RWPE2 (cell line): ENCODE results near the gene SLC26A3.
A peak's percentile ranks its signal among the peaks of the same experiment; 100 is the strongest.

Source experiments
- ATAC-seq: fragments of 200-7000 bp; cut with Tn5 transposase; 3 replicates; pipeline ENCODE4 v1.9.1; 2021; ENCODE audit warnings: low read depth
- DNase-seq: peaks from one replicate; pipeline ENCODE4 v3.0.0-alpha.2; 2020; ENCODE audit warnings: low spot score
- H3K27ac ChIP-seq: fragments of 450-650 bp; 2 replicates; pipeline ENCODE4 v1.5.1; 2017; ENCODE audit warnings: mild to moderate bottlenecking; ENCODE audit not compliant: poor library complexity, severe bottlenecking
- H3K27me3 ChIP-seq: fragments of 250-450 bp; sonication (Bioruptor Pico); 2 replicates; pipeline ENCODE4 v1.5.1; 2021; ENCODE audit warnings: mild to moderate bottlenecking, moderate library complexity; ENCODE audit not compliant: insufficient read depth, poor library complexity, severe bottlenecking
- H3K36me3 ChIP-seq: fragments of 250-450 bp; sonication (Bioruptor Pico); 2 replicates; pipeline ENCODE4 v1.5.1; 2020; ENCODE audit warnings: low read depth, mild to moderate bottlenecking, moderate library complexity
- H3K4me1 ChIP-seq: fragments of 250-450 bp; sonication (Bioruptor Pico); 2 replicates; pipeline ENCODE4 v1.5.1; 2021; ENCODE audit warnings: mild to moderate bottlenecking, moderate library complexity; ENCODE audit not compliant: insufficient read depth, poor library complexity, severe bottlenecking
- H3K4me3 ChIP-seq: fragments of 250-450 bp; sonication (Bioruptor Pico); 2 replicates; pipeline ENCODE4 v1.5.1; 2021; ENCODE audit warnings: mild to moderate bottlenecking, moderate library complexity; ENCODE audit not compliant: severe bottlenecking
- H3K9me3 ChIP-seq: fragments of 250-450 bp; sonication (Bioruptor Pico); 2 replicates; pipeline ENCODE4 v1.5.1; 2021; ENCODE audit warnings: mild to moderate bottlenecking, moderate library complexity; ENCODE audit not compliant: severe bottlenecking
- TF ChIP-seq, protein P1 (sequence below): fragments of 450-650 bp; IDR thresholded peaks from one replicate; pipeline ENCODE4 v1.5.1; 2017; ENCODE audit warnings: mild to moderate bottlenecking, moderate library complexity; ENCODE audit not compliant: poor library complexity, severe bottlenecking

Gene SLC26A3

DNA sequence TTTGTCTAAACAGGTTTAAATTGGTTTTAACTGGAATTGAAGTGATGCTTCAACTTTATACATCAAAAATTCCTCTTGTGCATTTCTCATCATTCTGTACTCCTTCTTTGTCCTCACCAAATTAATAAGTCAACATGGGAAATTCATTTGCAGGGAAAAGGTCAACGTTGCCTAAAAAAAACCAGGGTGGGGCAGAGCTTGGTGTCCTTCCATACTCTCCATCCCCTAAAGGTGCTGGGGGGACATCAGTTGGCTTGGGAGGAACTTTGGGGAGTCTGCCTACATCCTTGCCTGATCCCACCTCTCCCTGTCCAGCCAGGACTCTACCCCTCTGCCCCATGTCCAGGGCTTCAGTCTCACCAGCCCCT, 34.1 kb upstream of the SLC26A3 start:
- H3K27ac ChIP-seq = no peak overlapping the region
- H3K9me3 ChIP-seq = no peaks in the 10 kb centered on the region
- H3K27me3 ChIP-seq = peaks cover 2% of the 10 kb centered on the region
- H3K4me3 ChIP-seq = no peak overlapping the region
- no peak for DNase-seq
- H3K4me1 ChIP-seq = no peaks in the 10 kb centered on the region
- no peaks in the 10 kb centered on the region for H3K36me3 ChIP-seq
- TF ChIP-seq, protein P1, sequence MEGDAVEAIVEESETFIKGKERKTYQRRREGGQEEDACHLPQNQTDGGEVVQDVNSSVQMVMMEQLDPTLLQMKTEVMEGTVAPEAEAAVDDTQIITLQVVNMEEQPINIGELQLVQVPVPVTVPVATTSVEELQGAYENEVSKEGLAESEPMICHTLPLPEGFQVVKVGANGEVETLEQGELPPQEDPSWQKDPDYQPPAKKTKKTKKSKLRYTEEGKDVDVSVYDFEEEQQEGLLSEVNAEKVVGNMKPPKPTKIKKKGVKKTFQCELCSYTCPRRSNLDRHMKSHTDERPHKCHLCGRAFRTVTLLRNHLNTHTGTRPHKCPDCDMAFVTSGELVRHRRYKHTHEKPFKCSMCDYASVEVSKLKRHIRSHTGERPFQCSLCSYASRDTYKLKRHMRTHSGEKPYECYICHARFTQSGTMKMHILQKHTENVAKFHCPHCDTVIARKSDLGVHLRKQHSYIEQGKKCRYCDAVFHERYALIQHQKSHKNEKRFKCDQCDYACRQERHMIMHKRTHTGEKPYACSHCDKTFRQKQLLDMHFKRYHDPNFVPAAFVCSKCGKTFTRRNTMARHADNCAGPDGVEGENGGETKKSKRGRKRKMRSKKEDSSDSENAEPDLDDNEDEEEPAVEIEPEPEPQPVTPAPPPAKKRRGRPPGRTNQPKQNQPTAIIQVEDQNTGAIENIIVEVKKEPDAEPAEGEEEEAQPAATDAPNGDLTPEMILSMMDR = no peak
- no peak for ATAC-seq

DNA sequence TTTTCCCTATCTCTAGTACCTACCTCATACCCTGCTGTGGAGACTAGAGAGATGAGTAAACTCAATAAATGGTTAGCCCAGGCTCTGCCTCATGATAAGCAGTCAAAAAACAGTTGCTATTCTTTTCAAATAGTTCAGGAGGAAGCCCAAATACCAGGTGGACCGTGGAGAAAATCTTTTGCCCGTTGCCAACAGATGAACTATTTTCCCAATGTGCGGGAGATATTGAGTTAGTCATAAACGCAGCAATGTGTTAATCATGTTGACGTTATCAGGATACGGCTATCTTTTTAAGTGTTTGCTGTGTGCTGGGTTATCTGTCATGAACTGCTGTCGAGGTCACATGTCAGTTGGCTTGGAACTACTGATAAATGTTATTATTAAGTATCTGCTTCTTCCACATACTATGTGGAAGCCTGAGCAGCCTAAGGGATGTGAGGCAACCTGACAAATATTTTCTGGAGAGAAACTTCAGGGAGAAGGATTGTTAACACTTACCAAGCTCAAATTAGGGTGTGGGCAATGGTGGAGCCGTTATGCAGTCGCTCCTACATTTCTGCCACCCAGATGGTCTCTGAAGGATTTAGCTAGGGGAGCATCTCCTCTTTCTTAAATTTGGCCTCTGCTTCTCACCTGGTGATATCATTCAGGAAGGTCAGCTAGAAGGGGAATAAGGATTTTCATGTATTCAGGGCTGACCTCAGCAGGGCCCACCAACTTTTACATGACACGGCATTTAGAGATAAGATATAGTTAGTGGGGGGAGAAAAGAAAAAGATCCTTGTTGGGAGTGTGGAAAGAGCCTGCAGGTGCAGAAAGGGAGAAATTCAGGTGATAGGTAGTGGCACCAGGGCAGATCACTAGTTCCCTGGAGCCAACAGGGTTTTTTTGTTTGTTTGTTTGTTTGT, 33.5 kb upstream of the SLC26A3 start:
- no peaks in the 10 kb centered on the region for H3K9me3 ChIP-seq
- H3K27me3 ChIP-seq = peaks cover 2% of the 10 kb centered on the region
- no peak for DNase-seq
- no peak overlapping the region for H3K4me3 ChIP-seq
- TF ChIP-seq, protein P1 = no peak
- no peaks in the 10 kb centered on the region for H3K36me3 ChIP-seq
- no peaks in the 10 kb centered on the region for H3K4me1 ChIP-seq
- H3K27ac ChIP-seq = no peak overlapping the region
- peak; percentile 12; the same call in 1 of the 3 replicates for ATAC-seq

- no peak overlapping the region for H3K4me3 ChIP-seq
- H3K4me1 ChIP-seq = no peaks in the 10 kb centered on the region
- DNase-seq (no peak), ATAC-seq (no peak)
- H3K36me3 ChIP-seq = no peaks in the 10 kb centered on the region
- TF ChIP-seq, protein P1 = no peak
- peaks cover 2% of the 10 kb centered on the region for H3K27me3 ChIP-seq
- H3K9me3 ChIP-seq = no peaks in the 10 kb centered on the region
- no peak overlapping the region for H3K27ac ChIP-seq
Observed at GRCh38 chr7:107834401-107834800, 31.4 kb upstream of the SLC26A3 start.

GRCh38 chr7:107833684-107834106, 30.7 kb upstream of the SLC26A3 start:
- Histone ChIP-seq H3K9me3 (no peaks in the 10 kb centered on the region), H3K27ac (no peak overlapping the region), H3K36me3 (no peaks in the 10 kb centered on the region), H3K4me3 (no peak overlapping the region), H3K4me1 (no peaks in the 10 kb centered on the region), H3K27me3 (peaks cover 2% of the 10 kb centered on the region)
- ATAC-seq = no peak
- DNase-seq = no peak
- TF ChIP-seq, protein P1 = no peak

- H3K27ac ChIP-seq = no peak overlapping the region
- no peaks in the 10 kb centered on the region for H3K4me1 ChIP-seq
- no peak overlapping the region for H3K4me3 ChIP-seq
- TF ChIP-seq, protein P1 = no peak
- ATAC-seq (no peak), DNase-seq (no peak)
- no peaks in the 10 kb centered on the region for H3K9me3 ChIP-seq
- H3K27me3 ChIP-seq = no peaks in the 10 kb centered on the region
- no peaks in the 10 kb centered on the region for H3K36me3 ChIP-seq
Observed at GRCh38 chr7:107830420-107830819, 27.4 kb upstream of the SLC26A3 start.
